Heart left ventricle (tissue), 16 donors: Measurements from ENCODE around the gene ZMIZ1. TPM values are rescaled to one million over a fixed set of nuclear protein-coding genes. Genes with fewer than 3 reads are reported as not detected.
A peak's percentile ranks its signal among the peaks of the same experiment; 100 is the strongest.

Experiments used
- ATAC-seq, 4 donors: fragments of 200-7000 bp; cut with Tn5 transposase; one replicate each; pipeline ENCODE4 v1.9.1; 2020 to 2022; ENCODE audit warnings: moderate library complexity in 4 of 4, mild to moderate bottlenecking in 3 of 4, moderate number of reproducible peaks in 1 of 4
- DNase-seq, 5 donors: peaks; one replicate each; pipeline ENCODE4 v3.0.0-alpha.2; 2020
- H3K27ac ChIP-seq, 12 donors: fragments of 200-600 bp; sonication (generic) in 4 of 12; one replicate each; pipeline versions ENCODE4 v1.5.0 to v1.8.0; 2016 to 2022; ENCODE audit warnings: mild to moderate bottlenecking in 2 of 12
- H3K27me3 ChIP-seq, 9 donors: fragments of 200-600 bp; sonication (generic) in 2 of 9; one replicate each; pipeline versions ENCODE4 v1.5.1 to v1.8.0; 2016 to 2022; ENCODE audit warnings: mild to moderate bottlenecking in 3 of 9
- H3K36me3 ChIP-seq, 9 donors: fragments of 200-600 bp; sonication (generic) in 2 of 9; one replicate each; pipeline versions ENCODE4 v1.5.0 to v1.8.0; 2018 to 2022; ENCODE audit warnings: mild to moderate bottlenecking in 2 of 9
- H3K4me1 ChIP-seq, 12 donors: fragments of 200-600 bp; sonication (generic) in 4 of 12; one replicate each; pipeline versions ENCODE4 v1.5.0 to v1.8.0; 2016 to 2022; ENCODE audit warnings: mild to moderate bottlenecking in 3 of 12
- H3K4me3 ChIP-seq, 12 donors: fragments of 200-600 bp; sonication (generic) in 4 of 12; one replicate each; pipeline versions ENCODE4 v1.5.0 to v1.8.0; 2017 to 2022; ENCODE audit warnings: mild to moderate bottlenecking in 9 of 12, moderate library complexity in 4 of 12
- H3K9me3 ChIP-seq, 12 donors: fragments of 200-600 bp; sonication (generic) in 4 of 12; one replicate each; pipeline versions ENCODE4 v1.5.0 to v1.8.0; 2016 to 2022; ENCODE audit warnings: mild to moderate bottlenecking in 1 of 12
- POLR2A ChIP-seq, 2 donors: fragments of 450-650 bp; IDR thresholded peaks; one replicate each; pipeline ENCODE4 v1.6.1; 2017; ENCODE audit warnings: antibody characterized with exemption in 2 of 2, mild to moderate bottlenecking in 2 of 2, moderate library complexity in 2 of 2
- WGBS, 4 donors: extraction: QIAGEN DNeasy Blood & Tissue Kit in 2 of 4; methylation state at CpG; one replicate each; pipeline versions ENCODE4 v1.1.5 to v1.1.7; 2013 to 2018; 5-methylcytosine and 5-hydroxymethylcytosine counted together
- intact Hi-C, 10 donors: fragments of 100-400 bp; cut with DNase I; formaldehyde crosslinking; loops; one replicate each; pipeline versions ENCODE4 v1.11.1 to v1.14.2; 2022
- polyA plus RNA-seq, 2 donors: library from polyadenylated mRNA; stranded (reverse); fragments of 200-250 nt; gene quantifications; one replicate each; pipeline ENCODE4 v1.2.3, GENCODE V29; 2013
- total RNA-seq, 9 donors: library from RNA; depleted of rRNA in 2 of 9; stranded (reverse); fragments of >200 nt in 2 of 9; fragmentation: NEBNext Ultra II Directional in 3 of 9; extraction: Animal tissue kit (Norgen Biotek cat#: 25700) in 3 of 9; gene quantifications; one replicate each; pipeline versions ENCODE4 v1.1.0 to v1.2.4, GENCODE V29; 2016 to 2023
- TF ChIP-seq, protein P1 (sequence below), 12 donors: fragments of 200-600 bp; sonication (generic) in 4 of 12; IDR thresholded peaks; one replicate each; pipeline versions ENCODE4 v1.5.0 to v1.8.0; 2018 to 2022; ENCODE audit warnings: antibody characterized with exemption in 12 of 12, mild to moderate bottlenecking in 5 of 12
- donor health status: ischemic (EF 13 %, LVEDD 7.1; RV severe dilation, severe dysfunction).
- donor health status: healthy with polysubstance abuse.
- donor health status: DM: no; HTN: yes; CAD: no.
- donor health status: DM: no; HTN: no; CAD: no.
- donor health status: ischemic (EF 25% LVEDD 6.9; RV normal size, moderate dysfunction).
- donor health status: ischemic (EF 25% LVEDD 5.7; RV mildly dilated, moderate dysfunction).
- donor health status: healthy.
- donor health status: DM: yes; HTN: yes; CAD: no.
- donor health status: ischemic (EF 35%, LVEDD 5.7; RV mildly dilated, moderate dysfunction).
- donor health status: nonischemic (EF 11% LVEDD 7.7; RV severe dilation, severe dysfunction).
- donor health status: DM: yes; HTN: yes; CAD: no.
- donor health status: PGD.
- donor health status: ischemic (EF 29% LVEDD 5.4; RV normal size, mild dysfunction).
- donor health status: nonischemic (EF 23%, LVEDD 6.1; RV moderate dilation, normal function).

The ZMIZ1 gene
- total and polyA plus RNA-seq, 11 donors = 19.7 to 75.4 (median 49.2) TPM

DNA sequence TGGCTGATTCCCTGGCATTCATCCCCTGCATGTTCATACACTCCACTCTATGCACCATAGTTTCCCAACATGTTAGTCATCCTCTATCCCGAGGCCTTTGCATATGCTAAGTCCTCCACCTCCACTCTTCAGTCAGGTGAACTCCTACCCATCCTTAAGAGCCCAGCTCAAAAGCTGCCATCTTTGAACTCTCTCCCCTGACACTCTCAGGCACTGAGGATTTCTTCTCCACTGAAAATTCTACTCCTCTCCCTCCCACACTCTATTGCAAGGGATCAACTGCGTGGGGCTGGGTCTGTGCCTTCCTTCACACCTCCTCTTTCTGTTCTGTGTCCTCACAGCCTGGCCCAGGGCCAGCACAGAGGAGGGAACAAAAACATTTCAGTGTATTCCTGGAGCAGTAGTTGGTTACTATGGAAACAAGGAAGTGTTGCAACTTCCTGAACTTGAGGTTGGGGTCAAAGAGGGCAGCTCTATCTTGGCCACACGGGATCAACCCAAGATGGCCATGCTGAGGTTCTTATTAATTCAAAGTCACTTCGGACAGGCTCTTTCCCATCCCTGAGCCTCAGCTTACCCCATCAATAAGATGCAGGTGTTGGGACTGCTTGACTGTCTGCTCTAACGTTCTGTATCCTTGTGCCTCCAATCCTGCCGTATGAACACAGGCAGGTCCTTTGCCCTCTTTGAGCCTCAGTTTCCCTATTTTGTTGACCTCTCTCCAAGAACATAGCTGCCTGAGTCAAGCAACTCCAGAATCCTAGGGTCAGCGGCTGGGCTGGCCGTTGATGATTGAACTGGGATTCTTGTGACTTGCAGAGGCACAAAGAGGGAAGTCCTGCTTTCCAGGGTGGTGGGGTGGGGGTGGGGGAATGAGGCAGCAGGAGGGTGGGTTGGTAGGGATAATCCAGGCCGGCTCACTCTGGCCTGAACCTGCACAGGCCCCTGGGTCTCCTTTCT is 15.5 kb downstream of the ZMIZ1 start:
- ATAC-seq = peak; percentile 54 to 74 (median 62)
- Histone ChIP-seq H3K9me3 (no peaks in the 10 kb centered on the region), H3K4me3 (peak overlapping the region in 1 of 12 donors; percentile 29), H3K27ac (peak overlapping the region; percentile 53 to 99 (median 77)), H3K36me3 (no peaks in the 10 kb centered on the region), H3K4me1 (peaks cover 28 to 100% (median 97%) of the 10 kb centered on the region in 12 donors), H3K27me3 (no peaks in the 10 kb centered on the region)
- peak; percentile 88 to 96 (median 95) for DNase-seq
- WGBS, 4 donors = 18 to 23% (median 21%) methylated on average over 9 of the region's 9 CpGs
- TF ChIP-seq, protein P1, sequence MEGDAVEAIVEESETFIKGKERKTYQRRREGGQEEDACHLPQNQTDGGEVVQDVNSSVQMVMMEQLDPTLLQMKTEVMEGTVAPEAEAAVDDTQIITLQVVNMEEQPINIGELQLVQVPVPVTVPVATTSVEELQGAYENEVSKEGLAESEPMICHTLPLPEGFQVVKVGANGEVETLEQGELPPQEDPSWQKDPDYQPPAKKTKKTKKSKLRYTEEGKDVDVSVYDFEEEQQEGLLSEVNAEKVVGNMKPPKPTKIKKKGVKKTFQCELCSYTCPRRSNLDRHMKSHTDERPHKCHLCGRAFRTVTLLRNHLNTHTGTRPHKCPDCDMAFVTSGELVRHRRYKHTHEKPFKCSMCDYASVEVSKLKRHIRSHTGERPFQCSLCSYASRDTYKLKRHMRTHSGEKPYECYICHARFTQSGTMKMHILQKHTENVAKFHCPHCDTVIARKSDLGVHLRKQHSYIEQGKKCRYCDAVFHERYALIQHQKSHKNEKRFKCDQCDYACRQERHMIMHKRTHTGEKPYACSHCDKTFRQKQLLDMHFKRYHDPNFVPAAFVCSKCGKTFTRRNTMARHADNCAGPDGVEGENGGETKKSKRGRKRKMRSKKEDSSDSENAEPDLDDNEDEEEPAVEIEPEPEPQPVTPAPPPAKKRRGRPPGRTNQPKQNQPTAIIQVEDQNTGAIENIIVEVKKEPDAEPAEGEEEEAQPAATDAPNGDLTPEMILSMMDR (IDR thresholded peaks at IDR 0.05) = no peak
- intact Hi-C loops = loop anchor here in 1 of 10 donors (10.0 kb wide), 1 partner anchor 51 kb away; no protein-coding TSS in a partner anchor

DNA sequence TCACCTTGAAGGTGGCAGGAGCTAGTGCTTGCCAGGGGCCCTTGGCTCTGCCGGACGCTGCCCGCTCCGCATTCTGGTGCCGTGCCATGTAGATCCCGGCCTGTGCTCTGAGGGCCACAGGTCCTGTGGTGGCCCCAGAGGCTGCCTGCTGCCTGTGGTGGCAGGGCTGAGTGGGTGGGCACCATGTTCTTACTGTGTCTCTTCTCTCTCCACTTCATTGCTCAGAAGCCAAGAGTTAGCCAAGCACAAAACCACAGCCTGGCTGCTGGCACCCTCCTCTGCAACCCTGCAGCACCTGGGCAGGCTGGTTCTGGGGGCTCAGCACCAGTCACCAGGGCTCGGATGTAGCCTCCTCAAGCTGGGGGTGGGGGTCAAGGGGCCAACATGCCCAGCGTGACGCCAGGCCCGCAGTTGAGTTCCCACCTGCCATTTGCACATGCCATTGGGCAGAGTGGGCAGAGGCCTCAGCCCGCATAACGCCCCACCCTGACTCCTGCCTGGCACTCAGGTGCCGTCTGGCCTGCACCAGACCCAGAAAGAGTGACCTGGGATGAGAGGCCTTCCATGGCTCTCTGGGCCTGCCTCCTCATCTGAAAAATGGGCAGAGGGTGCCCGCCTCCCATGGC is 16.3 kb downstream of the ZMIZ1 start:
- intact Hi-C loops = loop anchor here in 1 of 10 donors (10.0 kb wide), 1 partner anchor 50 kb away; no protein-coding TSS in a partner anchor
- H3K9me3 ChIP-seq = no peaks in the 10 kb centered on the region
- DNase-seq (peak in 2 of 5 donors; percentile 58 to 63), ATAC-seq (peak in 3 of 4 donors; percentile 5 to 20 (median 17))
- no peaks in the 10 kb centered on the region for H3K27me3 ChIP-seq
- WGBS, 4 donors = 73 to 88% (median 76%) methylated on average over 10 to 14 of the region's 14 CpGs
- H3K36me3 ChIP-seq = no peaks in the 10 kb centered on the region
- no peak overlapping the region for H3K4me3 ChIP-seq
- H3K27ac ChIP-seq = peak overlapping the region; percentile 53 to 99 (median 77)
- H3K4me1 ChIP-seq = peaks cover 25 to 100% (median 98%) of the 10 kb centered on the region in 12 donors
- TF ChIP-seq, protein P1 (IDR thresholded peaks at IDR 0.05) = no peak
- TF ChIP-seq POLR2A (IDR thresholded peaks at IDR 0.05) = no peak

DNA sequence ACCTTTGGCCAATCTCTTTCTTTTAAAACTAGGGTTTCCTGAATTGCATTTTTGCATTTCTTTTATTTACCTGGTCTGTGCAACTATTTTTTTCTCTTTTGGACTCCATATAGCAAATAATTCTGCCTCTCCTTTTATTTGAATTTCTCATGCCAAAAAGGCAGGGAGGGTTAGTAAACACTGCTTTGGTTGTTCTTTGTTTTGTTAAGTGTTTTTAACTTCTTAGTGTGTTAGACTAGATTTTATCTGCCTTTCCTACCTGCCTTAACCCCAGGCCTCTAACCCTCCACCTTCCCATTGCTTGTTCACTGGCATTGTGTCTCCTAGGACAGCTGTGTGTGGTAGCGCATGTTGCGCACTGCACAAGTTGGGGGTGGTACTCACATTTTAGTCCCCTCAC is 18.1 kb downstream of the ZMIZ1 start:
- 97 to 100% (median 97%) methylated on average over 2 of the region's 2 CpGs for WGBS, 4 donors
- H3K36me3 ChIP-seq = no peaks in the 10 kb centered on the region
- intact Hi-C loops = loop anchor here in 1 of 10 donors (10.0 kb wide), 1 partner anchor 48 kb away; no protein-coding TSS in a partner anchor
- H3K9me3 ChIP-seq = no peaks in the 10 kb centered on the region
- H3K27me3 ChIP-seq = no peaks in the 10 kb centered on the region
- DNase-seq (no peak), ATAC-seq (no peak)
- H3K27ac ChIP-seq = peak overlapping the region in 9 of 12 donors; percentile 25 to 99 (median 60)
- peaks cover 9 to 100% (median 97%) of the 10 kb centered on the region in 12 donors for H3K4me1 ChIP-seq
- H3K4me3 ChIP-seq = no peak overlapping the region
- TF ChIP-seq POLR2A (IDR thresholded peaks at IDR 0.05) = no peak
- TF ChIP-seq, protein P1 (IDR thresholded peaks at IDR 0.05) = no peak
